ENCODE measurements around the gene LEKR1.

The LEKR1 gene

GRCh38 chr3:156838035-156838434 lies 11.9 kb downstream of the LEKR1 start:
- Histone ChIP-seq H3K4me3 (ENCODE audit: extremely low read depth, insufficient read depth, low read length, poor library complexity, severe bottlenecking) (no peak overlapping the region), H3K36me3 (ENCODE audit: control insufficient read depth, insufficient read depth, low read length) (no peaks in the 10 kb centered on the region), H3K27ac (ENCODE audit: low read depth, low read length, severe bottlenecking) (no peak overlapping the region), H3K4me1 (ENCODE audit: control insufficient read depth, insufficient read depth, low read length, poor library complexity, severe bottlenecking) (peaks cover 6% of the 10 kb centered on the region), H3K9me3 (ENCODE audit: control insufficient read depth, low read length) (no peaks in the 10 kb centered on the region)
- WGBS, 2 experiments (ENCODE audit: insufficient coverage in 2 of 2): 92% methylated on average over 2 of the region's 3 CpGs; no CpG with 5 or more reads in 1 of the 2 experiments

GRCh38 chr3:156840826-156841689 lies 14.9 kb downstream of the LEKR1 start:
- no peak overlapping the region for H3K27ac ChIP-seq (ENCODE audit: low read depth, low read length, severe bottlenecking)
- no peak overlapping the region for H3K4me3 ChIP-seq (ENCODE audit: extremely low read depth, insufficient read depth, low read length, poor library complexity, severe bottlenecking)
- H3K4me1 ChIP-seq (ENCODE audit: control insufficient read depth, insufficient read depth, low read length, poor library complexity, severe bottlenecking): peaks cover 6% of the 10 kb centered on the region
- WGBS, 2 experiments (ENCODE audit: insufficient coverage in 2 of 2): 100% methylated on average over 1 of the region's 3 CpGs; no CpG with 5 or more reads in 1 of the 2 experiments
- H3K9me3 ChIP-seq (ENCODE audit: control insufficient read depth, low read length): no peaks in the 10 kb centered on the region
- H3K36me3 ChIP-seq (ENCODE audit: control insufficient read depth, insufficient read depth, low read length): no peaks in the 10 kb centered on the region

GRCh38 chr3:156843071-156843808 lies 17.1 kb downstream of the LEKR1 start:
- Histone ChIP-seq H3K9me3 (ENCODE audit: control insufficient read depth, low read length) (no peaks in the 10 kb centered on the region), H3K4me3 (ENCODE audit: extremely low read depth, insufficient read depth, low read length, poor library complexity, severe bottlenecking) (no peak overlapping the region), H3K36me3 (ENCODE audit: control insufficient read depth, insufficient read depth, low read length) (no peaks in the 10 kb centered on the region), H3K4me1 (ENCODE audit: control insufficient read depth, insufficient read depth, low read length, poor library complexity, severe bottlenecking) (no peaks in the 10 kb centered on the region), H3K27ac (ENCODE audit: low read depth, low read length, severe bottlenecking) (no peak overlapping the region)
- WGBS, 2 experiments (ENCODE audit: insufficient coverage in 2 of 2): no CpG with 5 or more reads among the region's 2 CpGs

- no peak overlapping the region for H3K4me3 ChIP-seq (ENCODE audit: extremely low read depth, insufficient read depth, low read length, poor library complexity, severe bottlenecking)
- no peaks in the 10 kb centered on the region for H3K9me3 ChIP-seq (ENCODE audit: control insufficient read depth, low read length)
- H3K4me1 ChIP-seq (ENCODE audit: control insufficient read depth, insufficient read depth, low read length, poor library complexity, severe bottlenecking): no peaks in the 10 kb centered on the region
- no peak overlapping the region for H3K27ac ChIP-seq (ENCODE audit: low read depth, low read length, severe bottlenecking)
- H3K36me3 ChIP-seq (ENCODE audit: control insufficient read depth, insufficient read depth, low read length): no peaks in the 10 kb centered on the region
These were observed 21.7 kb downstream of the LEKR1 start for GRCh38 chr3:156847752-156848448.

GRCh38 chr3:156859578-156859977 lies 33.4 kb downstream of the LEKR1 start:
- no peaks in the 10 kb centered on the region for H3K36me3 ChIP-seq (ENCODE audit: control insufficient read depth, insufficient read depth, low read length)
- no peaks in the 10 kb centered on the region for H3K9me3 ChIP-seq (ENCODE audit: control insufficient read depth, low read length)
- 80 to 100% methylated on average over 1 of the region's 4 CpGs for WGBS, 2 experiments (ENCODE audit: insufficient coverage in 2 of 2)
- no peak overlapping the region for H3K4me3 ChIP-seq (ENCODE audit: extremely low read depth, insufficient read depth, low read length, poor library complexity, severe bottlenecking)
- H3K27ac ChIP-seq (ENCODE audit: low read depth, low read length, severe bottlenecking): no peak overlapping the region
- H3K4me1 ChIP-seq (ENCODE audit: control insufficient read depth, insufficient read depth, low read length, poor library complexity, severe bottlenecking): no peaks in the 10 kb centered on the region

- H3K36me3 ChIP-seq (ENCODE audit: control insufficient read depth, insufficient read depth, low read length): no peaks in the 10 kb centered on the region
- no peaks in the 10 kb centered on the region for H3K4me1 ChIP-seq (ENCODE audit: control insufficient read depth, insufficient read depth, low read length, poor library complexity, severe bottlenecking)
- H3K9me3 ChIP-seq (ENCODE audit: control insufficient read depth, low read length): no peaks in the 10 kb centered on the region
- no peak overlapping the region for H3K4me3 ChIP-seq (ENCODE audit: extremely low read depth, insufficient read depth, low read length, poor library complexity, severe bottlenecking)
- H3K27ac ChIP-seq (ENCODE audit: low read depth, low read length, severe bottlenecking): no peak overlapping the region
These were observed 34.7 kb downstream of the LEKR1 start for GRCh38 chr3:156860873-156861272.

GRCh38 chr3:156862338-156862737 lies 36.2 kb downstream of the LEKR1 start:
- Histone ChIP-seq H3K27ac (ENCODE audit: low read depth, low read length, severe bottlenecking) (no peak overlapping the region), H3K36me3 (ENCODE audit: control insufficient read depth, insufficient read depth, low read length) (no peaks in the 10 kb centered on the region), H3K9me3 (ENCODE audit: control insufficient read depth, low read length) (no peaks in the 10 kb centered on the region), H3K4me1 (ENCODE audit: control insufficient read depth, insufficient read depth, low read length, poor library complexity, severe bottlenecking) (no peaks in the 10 kb centered on the region), H3K4me3 (ENCODE audit: extremely low read depth, insufficient read depth, low read length, poor library complexity, severe bottlenecking) (no peak overlapping the region)
- no CpG with 5 or more reads among the region's 2 CpGs for WGBS, 2 experiments (ENCODE audit: insufficient coverage in 2 of 2)

GRCh38 chr3:156865732-156866131 lies 39.6 kb downstream of the LEKR1 start:
- Histone ChIP-seq H3K4me1 (ENCODE audit: control insufficient read depth, insufficient read depth, low read length, poor library complexity, severe bottlenecking) (no peaks in the 10 kb centered on the region), H3K36me3 (ENCODE audit: control insufficient read depth, insufficient read depth, low read length) (no peaks in the 10 kb centered on the region), H3K4me3 (ENCODE audit: extremely low read depth, insufficient read depth, low read length, poor library complexity, severe bottlenecking) (no peak overlapping the region), H3K9me3 (ENCODE audit: control insufficient read depth, low read length) (no peaks in the 10 kb centered on the region), H3K27ac (ENCODE audit: low read depth, low read length, severe bottlenecking) (no peak overlapping the region)
- 83% methylated on average over 1 of the region's 2 CpGs; no CpG with 5 or more reads in 1 of the 2 experiments for WGBS, 2 experiments (ENCODE audit: insufficient coverage in 2 of 2)

GRCh38 chr3:156867174-156867573 lies 41.0 kb downstream of the LEKR1 start:
- no peak overlapping the region for H3K4me3 ChIP-seq (ENCODE audit: extremely low read depth, insufficient read depth, low read length, poor library complexity, severe bottlenecking)
- H3K36me3 ChIP-seq (ENCODE audit: control insufficient read depth, insufficient read depth, low read length): no peaks in the 10 kb centered on the region
- WGBS, 2 experiments (ENCODE audit: insufficient coverage in 2 of 2): no CpG with 5 or more reads among the region's 1 CpG
- no peaks in the 10 kb centered on the region for H3K4me1 ChIP-seq (ENCODE audit: control insufficient read depth, insufficient read depth, low read length, poor library complexity, severe bottlenecking)
- no peak overlapping the region for H3K27ac ChIP-seq (ENCODE audit: low read depth, low read length, severe bottlenecking)
- H3K9me3 ChIP-seq (ENCODE audit: control insufficient read depth, low read length): no peaks in the 10 kb centered on the region

GRCh38 chr3:156867920-156868319 lies 41.8 kb downstream of the LEKR1 start:
- H3K27ac ChIP-seq (ENCODE audit: low read depth, low read length, severe bottlenecking): no peak overlapping the region
- no peaks in the 10 kb centered on the region for H3K4me1 ChIP-seq (ENCODE audit: control insufficient read depth, insufficient read depth, low read length, poor library complexity, severe bottlenecking)
- H3K36me3 ChIP-seq (ENCODE audit: control insufficient read depth, insufficient read depth, low read length): no peaks in the 10 kb centered on the region
- H3K4me3 ChIP-seq (ENCODE audit: extremely low read depth, insufficient read depth, low read length, poor library complexity, severe bottlenecking): no peak overlapping the region
- no CpG with 5 or more reads among the region's 3 CpGs for WGBS, 2 experiments (ENCODE audit: insufficient coverage in 2 of 2)
- H3K9me3 ChIP-seq (ENCODE audit: control insufficient read depth, low read length): no peaks in the 10 kb centered on the region

Data from mesodermal cell (in vitro differentiated cells).